RWPE1 (cell line): Measurements from ENCODE around the gene POU4F2.
A peak's percentile ranks its signal among the peaks of the same experiment; 100 is the strongest.

ENCODE experiments used
- CTCF ChIA-PET: fragments of 350-600 bp; sonication (Branson Sonifier 250); formaldehyde crosslinking; extraction: SDS; loops from one replicate; lab custom pipeline; 2021; lab: Yijun Ruan, JAX
- POLR2A ChIA-PET: fragments of 400-600 bp; formaldehyde crosslinking; extraction: SDS; loops from one replicate; lab custom pipeline; 2020; ENCODE audit warnings: antibody characterized with exemption; ENCODE audit not compliant: low non-redundant PET; lab: Yijun Ruan, JAX
- DNase-seq: peaks from one replicate; pipeline ENCODE4 v3.0.0; 2012; ENCODE audit warnings: low spot score
- H3K27ac ChIP-seq: fragments of 450-650 bp; 2 replicates; pipeline ENCODE4 v1.5.1; 2017
- CTCF ChIP-seq: fragments of 450-650 bp; conservative IDR thresholded peaks from 2 replicates; pipeline ENCODE4 v1.5.1; 2017; ENCODE audit warnings: low read depth, mild to moderate bottlenecking

POU4F2 gene, protein sequence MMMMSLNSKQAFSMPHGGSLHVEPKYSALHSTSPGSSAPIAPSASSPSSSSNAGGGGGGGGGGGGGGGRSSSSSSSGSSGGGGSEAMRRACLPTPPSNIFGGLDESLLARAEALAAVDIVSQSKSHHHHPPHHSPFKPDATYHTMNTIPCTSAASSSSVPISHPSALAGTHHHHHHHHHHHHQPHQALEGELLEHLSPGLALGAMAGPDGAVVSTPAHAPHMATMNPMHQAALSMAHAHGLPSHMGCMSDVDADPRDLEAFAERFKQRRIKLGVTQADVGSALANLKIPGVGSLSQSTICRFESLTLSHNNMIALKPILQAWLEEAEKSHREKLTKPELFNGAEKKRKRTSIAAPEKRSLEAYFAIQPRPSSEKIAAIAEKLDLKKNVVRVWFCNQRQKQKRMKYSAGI

DNA sequence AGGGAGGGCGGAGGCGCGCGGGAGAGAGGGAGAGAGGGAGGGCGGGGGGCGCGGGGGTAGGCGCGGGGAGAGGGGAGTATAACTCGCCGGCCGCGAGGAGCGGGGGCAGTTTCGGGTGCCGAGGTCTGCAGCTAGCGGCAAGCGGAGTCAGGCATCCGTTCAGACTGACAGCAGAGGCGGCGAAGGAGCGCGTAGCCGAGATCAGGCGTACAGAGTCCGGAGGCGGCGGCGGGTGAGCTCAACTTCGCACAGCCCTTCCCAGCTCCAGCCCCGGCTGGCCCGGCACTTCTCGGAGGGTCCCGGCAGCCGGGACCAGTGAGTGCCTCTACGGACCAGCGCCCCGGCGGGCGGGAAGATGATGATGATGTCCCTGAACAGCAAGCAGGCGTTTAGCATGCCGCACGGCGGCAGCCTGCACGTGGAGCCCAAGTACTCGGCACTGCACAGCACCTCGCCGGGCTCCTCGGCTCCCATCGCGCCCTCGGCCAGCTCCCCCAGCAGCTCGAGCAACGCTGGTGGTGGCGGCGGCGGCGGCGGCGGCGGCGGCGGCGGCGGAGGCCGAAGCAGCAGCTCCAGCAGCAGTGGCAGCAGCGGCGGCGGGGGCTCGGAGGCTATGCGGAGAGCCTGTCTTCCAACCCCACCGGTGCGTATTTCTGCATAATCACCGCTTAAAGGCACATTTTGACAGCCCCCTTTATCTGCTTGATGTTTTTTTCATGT lies at the start of gene POU4F2:
Gene POU4F2 (plus strand): TSS at position 108 of the 720 bp plus-strand sequence. CDS start 248 bp downstream, at position 356.
- no peak for TF ChIP-seq CTCF
- ChIA-PET CTCF (no interaction called here), POLR2A (no interaction called here)
- DNase-seq, result peak; percentile 13
- no peak within 1 kb of the TSS for H3K27ac ChIP-seq

DNA sequence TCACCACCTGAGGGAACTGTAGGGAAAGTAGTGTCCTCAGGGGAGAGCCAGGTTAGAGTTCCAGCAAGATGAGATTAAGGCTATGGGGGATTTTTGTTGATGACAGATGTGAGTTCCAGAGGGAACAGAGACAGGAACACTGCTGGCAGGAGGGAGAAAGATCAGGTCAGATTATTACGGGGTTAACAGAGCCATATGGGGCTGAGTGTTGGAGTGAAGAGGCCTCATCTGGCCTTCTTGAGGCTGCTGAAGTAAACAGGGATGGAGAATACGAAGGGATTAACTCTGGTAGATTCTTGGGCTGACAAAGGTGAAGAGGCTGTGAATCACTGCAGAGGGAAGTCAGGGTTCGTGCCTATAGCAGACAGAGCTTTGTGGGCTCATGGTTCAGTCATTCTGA lies 47.9 kb upstream of the POU4F2 start:
- DNase-seq, result no peak
- ChIA-PET POLR2A (no interaction called here), CTCF (no interaction called here)
- no peak for TF ChIP-seq CTCF
- H3K27ac ChIP-seq, result no peak overlapping the region

DNA sequence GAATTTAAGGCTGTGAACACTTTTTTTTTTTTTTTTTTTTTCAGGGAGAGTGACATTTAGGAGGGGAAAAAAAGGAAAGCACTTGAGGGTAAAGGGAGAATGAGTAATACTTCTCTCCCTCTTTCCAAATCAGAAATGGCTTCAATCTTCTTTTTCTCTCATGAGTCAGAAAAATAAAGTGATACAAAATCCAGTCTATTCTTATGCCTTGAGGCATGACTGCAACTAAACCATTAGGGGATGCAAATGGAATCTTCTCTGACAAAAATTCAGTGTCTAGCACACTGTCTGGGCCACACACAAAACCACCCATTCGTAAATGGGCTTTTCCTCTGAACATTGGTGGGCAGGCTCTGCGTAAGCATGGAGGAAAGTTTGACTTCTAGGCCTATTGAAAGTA lies 46.7 kb upstream of the POU4F2 start:
- no peak overlapping the region for H3K27ac ChIP-seq
- no peak for DNase-seq
- ChIA-PET CTCF (no interaction called here), POLR2A (no interaction called here)
- no peak for TF ChIP-seq CTCF

GRCh38 chr4:146632770-146633470 lies 5.8 kb upstream of the POU4F2 start:
- ChIA-PET CTCF (no interaction called here), POLR2A (no interaction called here)
- H3K27ac ChIP-seq, result no peak overlapping the region
- no peak for TF ChIP-seq CTCF
- no peak for DNase-seq

DNA sequence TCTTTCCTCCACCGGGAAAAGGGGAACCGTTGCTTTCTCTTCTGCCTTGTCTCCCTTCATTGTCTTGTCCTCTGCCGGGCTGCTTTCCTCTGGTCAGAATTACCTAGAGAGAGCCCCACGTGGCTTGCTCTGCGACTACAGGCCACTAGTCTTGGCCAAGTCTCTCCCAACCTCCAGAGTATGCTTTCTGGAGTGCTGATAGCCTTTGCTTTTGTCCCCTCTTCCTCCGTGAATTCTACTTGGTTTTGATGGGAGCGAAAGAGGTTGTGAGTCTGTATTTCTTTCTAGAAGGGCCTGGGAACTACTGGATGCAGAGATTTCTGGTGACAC lies 5.3 kb upstream of the POU4F2 start:
- no peak for DNase-seq
- H3K27ac ChIP-seq, result no peak overlapping the region
- ChIA-PET CTCF (interaction anchor here (0.5 to 0.6 kb wide), 2 partner anchors 14 to 59 kb away, joined by 3 to 4 read pairs; no protein-coding TSS in a partner anchor), POLR2A (no interaction called here)
- no peak for TF ChIP-seq CTCF

DNA sequence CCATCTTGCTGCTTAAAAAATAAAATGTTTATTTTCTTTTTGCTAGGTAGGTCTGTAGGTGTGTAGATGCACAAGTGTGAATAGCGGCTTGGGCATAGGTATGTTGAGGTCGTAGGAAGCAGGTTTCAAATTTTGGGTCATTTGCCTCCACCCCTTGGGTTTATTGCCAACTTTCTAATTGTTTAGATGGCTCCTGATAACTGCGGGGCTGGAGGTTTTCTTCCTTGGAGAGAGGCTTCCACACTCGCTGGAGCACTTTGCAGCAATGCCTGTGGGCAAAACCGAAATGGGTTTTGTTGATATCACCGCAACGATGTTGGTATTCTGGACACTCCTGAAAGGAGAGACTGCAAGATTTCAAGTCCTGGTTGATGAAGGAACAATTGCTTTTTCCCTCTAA lies 3.9 kb upstream of the POU4F2 start:
- H3K27ac ChIP-seq, result no peak overlapping the region
- DNase-seq, result no peak
- ChIA-PET CTCF (no interaction called here), POLR2A (no interaction called here)
- no peak for TF ChIP-seq CTCF
